SK-N-MC (cell line): ENCODE measurements around the gene SDC4.

Experiments
- EZH2 ChIP-seq: fragments of 200-600 bp; sonication (generic); IDR thresholded peaks from one replicate; pipeline ENCODE4 v1.6.1; 2017; ENCODE audit warnings: antibody characterized with exemption
- POLR2AphosphoS5 ChIP-seq: IDR thresholded peaks from 2 replicates; pipeline ENCODE4 v1.6.1; 2012; ENCODE audit warnings: mild to moderate bottlenecking, low read depth, low read length, borderline replicate concordance

GRCh38 chr20:45323731-45324130 is 24.5 kb downstream of the SDC4 start:
- TF ChIP-seq POLR2AphosphoS5 (no peak), EZH2 (no peak)
